Nephron progenitor cell (in vitro differentiated cells): ENCODE data around the gene GLRA3.
A peak's percentile ranks its signal among the peaks of the same experiment; 100 is the strongest.
"Not testable (repeated sequence)": the region's sequence is repeated elsewhere in the genome, so short reads cannot be mapped to it uniquely, and the experiment has no call there.

Experiments used
- DNase-seq: peaks from one replicate; pipeline ENCODE4 v3.0.0; 2021
- H3K27ac Mint-ChIP-seq: 2 replicates; pipeline ENCODE4 v1.8.0; 2021; ENCODE audit warnings: mild to moderate bottlenecking, moderate library complexity, mixed read lengths
- H3K27me3 Mint-ChIP-seq: 2 replicates; pipeline ENCODE4 v1.8.0; 2021; ENCODE audit warnings: mild to moderate bottlenecking, low read depth, mixed read lengths; ENCODE audit not compliant: poor library complexity
- H3K36me3 Mint-ChIP-seq: 2 replicates; pipeline ENCODE4 v1.8.0; 2021; ENCODE audit warnings: low read depth, mixed read lengths
- H3K4me1 Mint-ChIP-seq: 2 replicates; pipeline ENCODE4 v1.8.0; 2021; ENCODE audit warnings: mixed read lengths
- H3K4me3 Mint-ChIP-seq: 2 replicates; pipeline ENCODE4 v1.8.0; 2021; ENCODE audit warnings: mild to moderate bottlenecking, moderate library complexity, mixed read lengths
- H3K9me3 Mint-ChIP-seq: 2 replicates; pipeline ENCODE4 v1.8.0; 2021; ENCODE audit warnings: mild to moderate bottlenecking, moderate library complexity, mixed read lengths
- CTCF ChIP-seq: fragments of 200-600 bp; sonication (generic); IDR thresholded peaks from 2 replicates; pipeline ENCODE4 v1.5.0; 2021; ENCODE audit warnings: antibody characterized with exemption

GLRA3 gene

GRCh38 chr4:174648812-174649211 lies 180.2 kb downstream of the GLRA3 start:
- Mint-ChIP-seq H3K4me3 (no peak overlapping the region), H3K9me3 (no peaks in the 10 kb centered on the region), H3K4me1 (no peaks in the 10 kb centered on the region), H3K27ac (no peak overlapping the region), H3K27me3 (no peaks in the 10 kb centered on the region), H3K36me3 (no peaks in the 10 kb centered on the region)
- DNase-seq = no peak
- TF ChIP-seq CTCF = no peak

GRCh38 chr4:174646326-174646725 lies 182.7 kb downstream of the GLRA3 start:
- Mint-ChIP-seq H3K4me3 (no peak overlapping the region), H3K27me3 (no peaks in the 10 kb centered on the region), H3K36me3 (no peaks in the 10 kb centered on the region), H3K4me1 (no peaks in the 10 kb centered on the region), H3K27ac (no peak overlapping the region), H3K9me3 (no peaks in the 10 kb centered on the region)
- DNase-seq = no peak
- no peak for TF ChIP-seq CTCF

- DNase-seq = no peak
- H3K36me3 Mint-ChIP-seq = no peaks in the 10 kb centered on the region
- TF ChIP-seq CTCF = no peak
- H3K27me3 Mint-ChIP-seq = no peaks in the 10 kb centered on the region
- H3K27ac Mint-ChIP-seq = no peak overlapping the region
- no peaks in the 10 kb centered on the region for H3K4me1 Mint-ChIP-seq
- H3K9me3 Mint-ChIP-seq = no peaks in the 10 kb centered on the region
- H3K4me3 Mint-ChIP-seq = no peak overlapping the region
Observed at GRCh38 chr4:174640146-174640545, 188.9 kb downstream of the GLRA3 start.

- no peaks in the 10 kb centered on the region for H3K36me3 Mint-ChIP-seq
- H3K27me3 Mint-ChIP-seq = no peaks in the 10 kb centered on the region
- no peak overlapping the region for H3K27ac Mint-ChIP-seq
- no peak for TF ChIP-seq CTCF
- DNase-seq = no peak
- no peaks in the 10 kb centered on the region for H3K4me1 Mint-ChIP-seq
- no peaks in the 10 kb centered on the region for H3K9me3 Mint-ChIP-seq
- H3K4me3 Mint-ChIP-seq = no peak overlapping the region
Observed at GRCh38 chr4:174635732-174636131, 193.3 kb downstream of the GLRA3 start.

GRCh38 chr4:174633399-174633798 lies 195.6 kb downstream of the GLRA3 start:
- H3K27ac Mint-ChIP-seq = no peak overlapping the region
- no peaks in the 10 kb centered on the region for H3K36me3 Mint-ChIP-seq
- H3K9me3 Mint-ChIP-seq = no peaks in the 10 kb centered on the region
- no peak overlapping the region for H3K4me3 Mint-ChIP-seq
- no peaks in the 10 kb centered on the region for H3K4me1 Mint-ChIP-seq
- DNase-seq = no peak
- no peaks in the 10 kb centered on the region for H3K27me3 Mint-ChIP-seq
- no peak for TF ChIP-seq CTCF

- no peaks in the 10 kb centered on the region for H3K9me3 Mint-ChIP-seq
- no peak overlapping the region for H3K4me3 Mint-ChIP-seq
- no peaks in the 10 kb centered on the region for H3K27me3 Mint-ChIP-seq
- H3K4me1 Mint-ChIP-seq = no peaks in the 10 kb centered on the region
- no peak overlapping the region for H3K27ac Mint-ChIP-seq
- DNase-seq = peak; percentile 6
- H3K36me3 Mint-ChIP-seq = no peaks in the 10 kb centered on the region
- TF ChIP-seq CTCF = peak; percentile 88
Observed at GRCh38 chr4:174631901-174632758, 196.9 kb downstream of the GLRA3 start.

- not testable (repeated sequence) for H3K27me3 Mint-ChIP-seq, H3K36me3 Mint-ChIP-seq, H3K4me1 Mint-ChIP-seq, H3K27ac Mint-ChIP-seq, H3K9me3 Mint-ChIP-seq, H3K4me3 Mint-ChIP-seq, DNase-seq
Observed at GRCh38 chr4:174629907-174630450, 199.1 kb downstream of the GLRA3 start.
